Neural progenitor cell (in vitro differentiated cells): Measurements from ENCODE around the gene GPR68.

ENCODE experiments used
- CTCF ChIP-seq: fragments of 200-600 bp; sonication (generic); IDR thresholded peaks from 2 replicates; pipeline ENCODE4 v1.5.1; 2017; ENCODE audit warnings: antibody characterized with exemption, mild to moderate bottlenecking
- EZH2 ChIP-seq: fragments of 200-600 bp; sonication (generic); IDR thresholded peaks from 2 replicates; pipeline ENCODE4 v1.6.1; 2017; ENCODE audit warnings: antibody characterized with exemption, mild to moderate bottlenecking, moderate library complexity

GRCh38 chr14:91231446-91231845, 13.1 kb downstream of the GPR68 start:
- TF ChIP-seq CTCF (no peak), EZH2 (no peak)
